Activated T-helper 1 cell treated with Interleukin-2 at 50 U/mL for 16 hours (primary cell): ENCODE measurements around the gene TNS3.

Experiments
- DNase-seq: peaks from one replicate; pipeline ENCODE4 v3.0.0-alpha.2; 2020; ENCODE audit warnings: low read depth

The TNS3 gene

GRCh38 chr7:47225387-47226131 is 356.4 kb downstream of the TNS3 start:
- DNase-seq = no peak
